HCT116 (cell line): ENCODE measurements around the gene OR10H2. TPM values are rescaled to one million over a fixed set of nuclear protein-coding genes. Genes with fewer than 3 reads are reported as not detected.
A peak's percentile ranks its signal among the peaks of the same experiment; 100 is the strongest.

Experiments used
- ATAC-seq: fragments of 200-7000 bp; cut with Tn5 transposase; 2 replicates; pipeline ENCODE4 v1.9.1; 2020; ENCODE audit warnings: mild to moderate bottlenecking, moderate library complexity
- BruUV-seq: library from RNA; stranded (reverse); fragments of 400-500 nt; replicated peaks from 2 replicates; lab custom pipeline; 2021; lab: Mats Ljungman, UMichigan
- CTCF ChIA-PET: fragments of 300-600 bp; sonication (Branson Sonifier 250); formaldehyde crosslinking; loops from one replicate; lab custom pipeline; 2021; ENCODE audit warnings: antibody characterized with exemption; lab: Charles Lee
- POLR2A ChIA-PET: fragments of 300-600, 350-600 bp; sonication (Branson Sonifier 250); formaldehyde crosslinking; loops from one replicate; lab custom pipeline; 2021; ENCODE audit warnings: antibody characterized with exemption; lab: Charles Lee
- RAD21 ChIA-PET, 2 experiments: fragments of 300-600 bp; sonication (Branson Sonifier 250); formaldehyde crosslinking; loops; one replicate each; lab custom pipeline; 2023; ENCODE audit warnings: low total read pairs in 2 of 2; ENCODE audit not compliant: uncharacterized antibody in 2 of 2, unreplicated experiment in 2 of 2, low non-redundant PET in 1 of 2; lab: Charles Lee
- DNase-seq: peaks from one replicate; pipeline ENCODE4 v3.0.0-alpha.2; 2010; ENCODE audit warnings: low read depth, low spot score
- H2AFZ ChIP-seq: fragments of 200-600 bp; shearing (Covaris generic), sonication (generic); 2 replicates; pipeline ENCODE4 v1.6.1; 2017; ENCODE audit warnings: low read depth, mixed run types, mixed read lengths, antibody characterized with exemption, low read length; ENCODE audit not compliant: poor library complexity, severe bottlenecking
- H3K27ac ChIP-seq: 2 replicates; pipeline ENCODE4 v1.5.1; 2012; ENCODE audit warnings: low read depth, low read length
- H3K27me3 ChIP-seq: fragments of 200-600 bp; sonication (generic); 2 replicates; pipeline ENCODE4 v1.6.1; 2016; ENCODE audit warnings: mixed run types, low read length, mixed read lengths; ENCODE audit not compliant: insufficient read depth
- H3K36me3 ChIP-seq, 2 experiments: fragments of 200-500 bp in 1 of 2; fragments of 200-600 bp in 1 of 2; sonication (Bioruptor generic) in 1 of 2; sonication (generic) in 1 of 2; 2 replicates each; pipeline versions ENCODE4 v1.5.1 to v1.6.1; 2014 to 2016; ENCODE audit warnings: low read length in 2 of 2, inconsistent platforms in 1 of 2, mixed read lengths in 1 of 2, mixed run types in 1 of 2; ENCODE audit not compliant: insufficient read depth in 2 of 2, control insufficient read depth in 1 of 2
- H3K4me1 ChIP-seq, 2 experiments: fragments of 200-600 bp in 1 of 2; sonication (generic) in 1 of 2; 2 replicates each; pipeline versions ENCODE4 v1.5.1 to v1.6.1; 2012 to 2017; ENCODE audit warnings: low read length in 2 of 2, inconsistent platforms in 1 of 2, mild to moderate bottlenecking in 1 of 2, mixed read lengths in 1 of 2, mixed run types in 1 of 2, moderate library complexity in 1 of 2; ENCODE audit not compliant: insufficient read depth in 2 of 2, control insufficient read depth in 1 of 2
- H3K4me2 ChIP-seq: fragments of 200-600 bp; sonication (generic); 2 replicates; pipeline ENCODE4 v1.6.1; 2017; ENCODE audit warnings: mixed run types, low read length, mixed read lengths
- H3K4me3 ChIP-seq, 2 experiments: fragments of 200-600 bp in 1 of 2; sonication (generic) in 1 of 2; replicated peaks in 1 of 2; 2 replicates each; pipeline ENCODE4 v1.5.1; 2011 to 2016; ENCODE audit warnings: low read length in 2 of 2, control low read depth in 1 of 2, low read depth in 1 of 2, mild to moderate bottlenecking in 1 of 2, mixed read lengths in 1 of 2, mixed run types in 1 of 2
- H3K79me2 ChIP-seq: fragments of 200-600 bp; sonication (generic); 2 replicates; pipeline ENCODE4 v1.6.1; 2017; ENCODE audit warnings: mild to moderate bottlenecking, mixed run types, low read length, moderate library complexity, mixed read lengths; ENCODE audit not compliant: insufficient read depth
- H3K9ac ChIP-seq: fragments of 200-600 bp; sonication (generic); 2 replicates; pipeline ENCODE4 v1.6.1; 2016; ENCODE audit warnings: low read length, mixed read lengths
- H3K9me2 ChIP-seq: fragments of 200-600 bp; sonication (generic), shearing (Covaris generic); 2 replicates; pipeline ENCODE4 v1.6.1; 2017; ENCODE audit warnings: mixed run types, mild to moderate bottlenecking, moderate library complexity; ENCODE audit not compliant: insufficient read depth
- H3K9me3 ChIP-seq, 2 experiments: fragments of 200-500 bp in 1 of 2; fragments of 200-600 bp in 1 of 2; sonication (Bioruptor generic) in 1 of 2; sonication (generic) in 1 of 2; 2 replicates each; pipeline ENCODE4 v1.6.1; 2014 to 2017; ENCODE audit warnings: low read length in 2 of 2, mixed read lengths in 2 of 2, inconsistent platforms in 1 of 2, low read depth in 1 of 2, mild to moderate bottlenecking in 1 of 2, mixed run types in 1 of 2, moderate library complexity in 1 of 2; ENCODE audit not compliant: control insufficient read depth in 1 of 2, insufficient read depth in 1 of 2
- H4K20me1 ChIP-seq: fragments of 200-600 bp; sonication (generic), shearing (Covaris generic); 2 replicates; pipeline ENCODE4 v1.6.1; 2017; ENCODE audit warnings: mixed run types, mild to moderate bottlenecking, moderate library complexity; ENCODE audit not compliant: insufficient read depth
- CBX3 ChIP-seq: IDR thresholded peaks from 2 replicates; pipeline ENCODE4 v1.6.1; 2012; ENCODE audit warnings: low read depth
- CTCF ChIP-seq, 3 experiments: fragments of 200-600 bp in 1 of 3; sonication (generic) in 1 of 3; IDR thresholded peaks in 2 of 3; conservative IDR thresholded peaks in 1 of 3; 2 replicates each; pipeline ENCODE4 v1.5.1; 2012 to 2017; ENCODE audit warnings: low read depth in 2 of 3, low read length in 2 of 3, antibody characterized with exemption in 1 of 3, borderline replicate concordance in 1 of 3, control low read depth in 1 of 3, mild to moderate bottlenecking in 1 of 3, mixed read lengths in 1 of 3, mixed run types in 1 of 3, moderate library complexity in 1 of 3; ENCODE audit not compliant: insufficient read depth in 1 of 3
- ELF1 ChIP-seq: IDR thresholded peaks from 2 replicates; pipeline ENCODE4 v1.6.1; 2012; ENCODE audit warnings: low read depth, borderline replicate concordance
- RAD21 ChIP-seq: IDR thresholded peaks from 2 replicates; pipeline ENCODE4 v1.6.1; 2012; ENCODE audit warnings: low read depth, mild to moderate bottlenecking
- REST ChIP-seq: IDR thresholded peaks from 2 replicates; pipeline ENCODE4 v1.6.1; 2012; ENCODE audit warnings: low read depth
- intact Hi-C: fragments of 100-400 bp; cut with micrococcal nuclease; formaldehyde crosslinking; loops from 2 replicates; pipeline ENCODE4 v1.10.0; 2022
- total RNA-seq: library from RNA; stranded (reverse); gene quantifications from one replicate; pipeline ENCODE4 v1.2.1, GENCODE V29; 2021; ENCODE audit not compliant: unreplicated experiment

The OR10H2 gene
- total RNA-seq, 1 experiment from 2014 or later: not detected

GRCh38 chr19:15759962-15760565 lies 32.2 kb downstream of the OR10H2 start:
- ChIA-PET CTCF (no interaction called here), RAD21 (no interaction called here), POLR2A (no interaction called here)
- Histone ChIP-seq H4K20me1 (no peaks in the 10 kb centered on the region), H3K79me2 (no peaks in the 10 kb centered on the region), H3K4me2 (no peak overlapping the region), H3K27ac (no peak overlapping the region), H2AFZ (no peak overlapping the region), H3K9me3 (no peaks in the 10 kb centered on the region), H3K4me3 (no peak overlapping the region), H3K9me2 (no peaks in the 10 kb centered on the region), H3K27me3 (peaks cover 20% of the 10 kb centered on the region), H3K9ac (no peak overlapping the region), H3K36me3 (no peaks in the 10 kb centered on the region), H3K4me1 (no peaks in the 10 kb centered on the region)
- TF ChIP-seq CBX3 (no peak), RAD21 (peak; percentile 70), CTCF (IDR thresholded peaks at IDR 0.05 in 2 of 3, conservative IDR thresholded peaks at IDR 0.05 in 1 of 3; ENCODE audit: borderline replicate concordance in 1 of 3, insufficient read depth in 1 of 3, low read depth in 2 of 3, low read length in 2 of 3) (peak; percentile 52 to 71 (median 69); a peak in 5 of 6 replicates), ELF1 (no peak), REST (peak; percentile 4; the same call in 1 of the 2 replicates)
- peak; percentile 12 for DNase-seq
- no TSS peak for BruUV-seq
- intact Hi-C loops: loop anchor here (1.0 to 5.0 kb wide), 2 partner anchors 131 to 178 kb away; no protein-coding TSS in a partner anchor
- peak; percentile 78 for ATAC-seq
